K562 (cell line): ENCODE measurements around the gene POLA1. TPM values are rescaled to one million over a fixed set of nuclear protein-coding genes. Genes with fewer than 3 reads are reported as not detected.

Experiments
- C11orf30 ChIP-seq: fragments of 450-650 bp; IDR thresholded peaks from 2 replicates; pipeline ENCODE4 v1.6.1; 2016; ENCODE audit warnings: low read depth, mild to moderate bottlenecking
- CCNT2 ChIP-seq: IDR thresholded peaks from 2 replicates; pipeline ENCODE4 v1.6.1; 2011; ENCODE audit warnings: borderline replicate concordance, low read depth, mild to moderate bottlenecking, moderate library complexity, mixed read lengths, low read length; ENCODE audit not compliant: insufficient read length; ENCODE audit errors: extremely low read depth
- CHCHD3 ChIP-seq: fragments of 250-450 bp; sonication (Bioruptor Pico); IDR thresholded peaks from 2 replicates; pipeline ENCODE4 v2.1.2; 2022; ENCODE audit warnings: mild to moderate bottlenecking
- ERF ChIP-seq: fragments of 450-650 bp; formaldehyde crosslinking; IDR thresholded peaks from 2 replicates; pipeline ENCODE4 v1.4.0; 2020; ENCODE audit warnings: mild to moderate bottlenecking, mixed read lengths
- FOXK2 ChIP-seq, 2 experiments: fragments of 450-650 bp; IDR thresholded peaks in 1 of 2; conservative IDR thresholded peaks in 1 of 2; 2 replicates each; pipeline ENCODE4 v1.6.1; 2016; ENCODE audit warnings: low read depth in 2 of 2, mild to moderate bottlenecking in 1 of 2
- HMGN3 ChIP-seq: IDR thresholded peaks from 2 replicates; pipeline ENCODE4 v1.6.1; 2011; ENCODE audit warnings: borderline replicate concordance, low read depth, mild to moderate bottlenecking, mixed read lengths, low read length; ENCODE audit not compliant: insufficient read length; ENCODE audit errors: extremely low read depth
- NR2C1 ChIP-seq, 2 experiments: fragments of 450-650 bp; IDR thresholded peaks; 2 replicates each; pipeline ENCODE4 v1.6.1; 2017; ENCODE audit warnings: mild to moderate bottlenecking in 2 of 2, antibody characterized with exemption in 1 of 2, inconsistent platforms in 1 of 2, missing compliant biosample characterization in 1 of 2, missing genetic modification characterization in 1 of 2
- NR3C1 ChIP-seq: sonication (generic); formaldehyde crosslinking; IDR thresholded peaks from 2 replicates; pipeline ENCODE4 v1.8.1; 2022; ENCODE audit warnings: missing genetic modification reagents
- POLR2B ChIP-seq: fragments of 450-650 bp; IDR thresholded peaks from 2 replicates; pipeline ENCODE4 v1.6.1; 2018; ENCODE audit warnings: low read depth; ENCODE audit not compliant: partially characterized antibody
- POU5F1 ChIP-seq: fragments of 150-350 bp; IDR thresholded peaks from 2 replicates; pipeline ENCODE4 v1.6.1; 2014; ENCODE audit warnings: borderline replicate concordance, low read length, low read depth, mild to moderate bottlenecking; ENCODE audit not compliant: partially characterized antibody
- RFX7 ChIP-seq: fragments of 250-450 bp; sonication (Bioruptor Pico); IDR thresholded peaks from 2 replicates; pipeline ENCODE4 v1.5.1; 2021; ENCODE audit warnings: mild to moderate bottlenecking
- RHOXF2B ChIP-seq: fragments of 250-450 bp; sonication (Bioruptor Pico); conservative IDR thresholded peaks from 2 replicates; pipeline ENCODE4 v1.5.1; 2021
- ZNF23 ChIP-seq: fragments of 250-450 bp; sonication (Bioruptor Pico); IDR thresholded peaks from 2 replicates; pipeline ENCODE4 v1.4.0; 2020; ENCODE audit warnings: mild to moderate bottlenecking
- ZNF551 ChIP-seq: fragments of 250-450 bp; sonication (Bioruptor Pico); IDR thresholded peaks from 2 replicates; pipeline ENCODE4 v1.5.0; 2021; ENCODE audit warnings: mild to moderate bottlenecking, moderate library complexity
- polyA plus RNA-seq, 8 experiments: library from polyadenylated mRNA; depleted of rRNA in 4 of 8; stranded (reverse) in 5 of 8; unstranded in 3 of 8; fragments of >200 nt; fragmentation: Nextera tagmentation in 2 of 8; fragmentation: Illumina TruSeq in 1 of 8; extraction: Ambion mirVana in 2 of 8; extraction: Trizol in 1 of 8; gene quantifications; 2 replicates each; pipeline versions ENCODE4 v1.2.1 to v1.2.3, GENCODE V29; 2011 to 2014; ENCODE audit warnings: inconsistent platforms in 1 of 8, missing spikeins in 1 of 8
- total RNA-seq, 7 experiments: library from RNA; depleted of rRNA in 6 of 7; stranded (reverse); fragments of >200 nt in 6 of 7; fragmentation: Illumina TruSeq in 2 of 7; extraction: Trizol in 2 of 7; gene quantifications; 2 replicates each; pipeline versions ENCODE4 v1.2.1 to v1.2.3, GENCODE V29; 2011 to 2021; ENCODE audit warnings: low replicate concordance in 1 of 7
- TF ChIP-seq, protein P1 (sequence below): IDR thresholded peaks from 2 replicates; pipeline ENCODE4 v1.6.1; 2016; ENCODE audit warnings: missing genetic modification characterization, missing compliant biosample characterization
- TF ChIP-seq, protein P2 (sequence below): fragments of 250-450 bp; sonication (Bioruptor Pico); IDR thresholded peaks from 2 replicates; pipeline ENCODE4 v1.8.0; 2021; ENCODE audit warnings: borderline replicate concordance, mild to moderate bottlenecking, moderate library complexity; ENCODE audit not compliant: poor library complexity, severe bottlenecking
- TF ChIP-seq, protein P3 (sequence below): sonication (generic); formaldehyde crosslinking; IDR thresholded peaks from 2 replicates; pipeline ENCODE4 v1.8.0; 2022; ENCODE audit warnings: mild to moderate bottlenecking, low read depth, missing genetic modification reagents
- TF ChIP-seq, protein P4 (sequence below): IDR thresholded peaks from 2 replicates; pipeline ENCODE4 v1.6.1; 2012; ENCODE audit warnings: low read depth, low read length, improper control_type of control experiment, borderline replicate concordance
- TF ChIP-seq, protein P5 (sequence below): fragments of 250-450 bp; sonication (Bioruptor Pico); IDR thresholded peaks from 2 replicates; pipeline ENCODE4 v1.9.0; 2021; ENCODE audit warnings: mild to moderate bottlenecking, inconsistent platforms

POLA1 gene
- total and polyA plus RNA-seq, 9 of the 15 experiments (the other 6 are each of a cell fraction or from before 2014, with no cell fraction given) = 8.6 to 48.4 (median 27.4) TPM

DNA sequence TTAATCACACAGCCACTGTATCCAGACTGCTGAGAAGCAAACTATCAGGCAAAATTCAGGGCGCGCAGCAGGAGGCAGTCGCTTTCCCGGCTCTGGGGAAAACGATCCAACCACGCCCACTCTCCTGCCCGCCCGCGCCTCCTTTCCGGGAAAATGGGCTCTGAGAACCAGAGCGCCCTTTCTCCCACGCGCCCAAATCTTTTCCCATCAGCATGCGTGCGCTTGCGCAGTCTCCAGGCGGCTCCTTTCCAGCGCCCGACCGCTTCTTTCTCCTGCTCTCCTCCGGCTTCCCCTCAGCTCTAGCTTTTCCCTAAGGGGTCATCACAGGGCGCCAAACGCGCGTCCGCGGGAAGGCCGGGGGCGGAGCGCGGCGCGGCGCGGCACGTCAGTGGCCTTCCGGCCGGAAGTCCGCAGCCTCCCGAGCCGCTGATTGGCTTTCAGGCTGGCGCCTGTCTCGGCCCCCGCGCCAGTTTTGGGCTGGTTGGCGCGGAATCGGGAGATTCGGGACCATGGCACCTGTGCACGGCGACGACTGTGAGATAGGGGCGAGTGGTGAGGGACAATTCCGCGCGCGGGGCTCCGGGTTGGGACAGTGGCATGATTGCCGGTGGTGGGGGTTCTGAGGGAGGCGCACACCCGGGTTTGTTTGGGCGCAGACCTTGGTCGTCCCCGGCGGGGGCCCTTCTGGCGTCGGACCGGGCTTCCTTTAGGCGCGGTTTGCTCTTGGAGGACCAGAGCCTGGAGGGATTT, at the start of gene POLA1 (continued):
- TF ChIP-seq POU5F1 = peak; percentile 41
- TF ChIP-seq ZNF551 (CRISPR knock-in tag) = no peak
- TF ChIP-seq ERF (CRISPR knock-in tag) = no peak
- no peak for TF ChIP-seq NR2C1 (IDR thresholded peaks at IDR 0.05)
- no peak for TF ChIP-seq NR2C1 (tag; IDR thresholded peaks at IDR 0.05)
- TF ChIP-seq POLR2B = peak; percentile 64
- TF ChIP-seq, protein P1, sequence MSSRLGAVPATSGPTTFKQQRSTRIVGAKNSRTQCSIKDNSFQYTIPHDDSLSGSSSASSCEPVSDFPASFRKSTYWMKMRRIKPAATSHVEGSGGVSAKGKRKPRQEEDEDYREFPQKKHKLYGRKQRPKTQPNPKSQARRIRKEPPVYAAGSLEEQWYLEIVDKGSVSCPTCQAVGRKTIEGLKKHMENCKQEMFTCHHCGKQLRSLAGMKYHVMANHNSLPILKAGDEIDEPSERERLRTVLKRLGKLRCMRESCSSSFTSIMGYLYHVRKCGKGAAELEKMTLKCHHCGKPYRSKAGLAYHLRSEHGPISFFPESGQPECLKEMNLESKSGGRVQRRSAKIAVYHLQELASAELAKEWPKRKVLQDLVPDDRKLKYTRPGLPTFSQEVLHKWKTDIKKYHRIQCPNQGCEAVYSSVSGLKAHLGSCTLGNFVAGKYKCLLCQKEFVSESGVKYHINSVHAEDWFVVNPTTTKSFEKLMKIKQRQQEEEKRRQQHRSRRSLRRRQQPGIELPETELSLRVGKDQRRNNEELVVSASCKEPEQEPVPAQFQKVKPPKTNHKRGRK (tag) = no peak
- TF ChIP-seq NR3C1 = no peak
- no peak for TF ChIP-seq CHCHD3 (CRISPR knock-in tag)
- TF ChIP-seq, protein P2, sequence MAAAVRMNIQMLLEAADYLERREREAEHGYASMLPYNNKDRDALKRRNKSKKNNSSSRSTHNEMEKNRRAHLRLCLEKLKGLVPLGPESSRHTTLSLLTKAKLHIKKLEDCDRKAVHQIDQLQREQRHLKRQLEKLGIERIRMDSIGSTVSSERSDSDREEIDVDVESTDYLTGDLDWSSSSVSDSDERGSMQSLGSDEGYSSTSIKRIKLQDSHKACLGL (CRISPR knock-in tag) = no peak
- TF ChIP-seq ZNF23 (CRISPR knock-in tag) = no peak
- TF ChIP-seq FOXK2 (conservative IDR thresholded peaks at IDR 0.05 in 1 of 2, IDR thresholded peaks at IDR 0.05 in 1 of 2; ENCODE audit: low read depth in 2 of 2) = peak in 1 of 2 experiments; percentile 50; a peak in 2 of 4 replicates
- TF ChIP-seq CCNT2 = peak; percentile 49
- TF ChIP-seq, protein P3, sequence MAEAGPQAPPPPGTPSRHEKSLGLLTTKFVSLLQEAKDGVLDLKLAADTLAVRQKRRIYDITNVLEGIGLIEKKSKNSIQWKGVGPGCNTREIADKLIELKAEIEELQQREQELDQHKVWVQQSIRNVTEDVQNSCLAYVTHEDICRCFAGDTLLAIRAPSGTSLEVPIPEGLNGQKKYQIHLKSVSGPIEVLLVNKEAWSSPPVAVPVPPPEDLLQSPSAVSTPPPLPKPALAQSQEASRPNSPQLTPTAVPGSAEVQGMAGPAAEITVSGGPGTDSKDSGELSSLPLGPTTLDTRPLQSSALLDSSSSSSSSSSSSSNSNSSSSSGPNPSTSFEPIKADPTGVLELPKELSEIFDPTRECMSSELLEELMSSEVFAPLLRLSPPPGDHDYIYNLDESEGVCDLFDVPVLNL (CRISPR knock-in tag) = peak; percentile 65; the same call in 1 of the 2 replicates
- TF ChIP-seq, protein P4, sequence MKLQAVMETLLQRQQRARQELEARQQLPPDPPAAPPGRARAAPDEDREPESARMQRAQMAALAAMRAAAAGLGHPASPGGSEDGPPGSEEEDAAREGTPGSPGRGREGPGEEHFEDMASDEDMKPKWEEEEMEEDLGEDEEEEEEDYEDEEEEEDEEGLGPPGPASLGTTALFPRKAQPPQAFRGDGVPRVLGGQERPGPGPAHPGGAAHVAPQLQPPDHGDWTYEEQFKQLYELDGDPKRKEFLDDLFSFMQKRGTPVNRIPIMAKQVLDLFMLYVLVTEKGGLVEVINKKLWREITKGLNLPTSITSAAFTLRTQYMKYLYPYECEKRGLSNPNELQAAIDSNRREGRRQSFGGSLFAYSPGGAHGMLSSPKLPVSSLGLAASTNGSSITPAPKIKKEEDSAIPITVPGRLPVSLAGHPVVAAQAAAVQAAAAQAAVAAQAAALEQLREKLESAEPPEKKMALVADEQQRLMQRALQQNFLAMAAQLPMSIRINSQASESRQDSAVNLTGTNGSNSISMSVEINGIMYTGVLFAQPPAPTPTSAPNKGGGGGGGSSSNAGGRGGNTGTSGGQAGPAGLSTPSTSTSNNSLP = no peak
- TF ChIP-seq, protein P5, sequence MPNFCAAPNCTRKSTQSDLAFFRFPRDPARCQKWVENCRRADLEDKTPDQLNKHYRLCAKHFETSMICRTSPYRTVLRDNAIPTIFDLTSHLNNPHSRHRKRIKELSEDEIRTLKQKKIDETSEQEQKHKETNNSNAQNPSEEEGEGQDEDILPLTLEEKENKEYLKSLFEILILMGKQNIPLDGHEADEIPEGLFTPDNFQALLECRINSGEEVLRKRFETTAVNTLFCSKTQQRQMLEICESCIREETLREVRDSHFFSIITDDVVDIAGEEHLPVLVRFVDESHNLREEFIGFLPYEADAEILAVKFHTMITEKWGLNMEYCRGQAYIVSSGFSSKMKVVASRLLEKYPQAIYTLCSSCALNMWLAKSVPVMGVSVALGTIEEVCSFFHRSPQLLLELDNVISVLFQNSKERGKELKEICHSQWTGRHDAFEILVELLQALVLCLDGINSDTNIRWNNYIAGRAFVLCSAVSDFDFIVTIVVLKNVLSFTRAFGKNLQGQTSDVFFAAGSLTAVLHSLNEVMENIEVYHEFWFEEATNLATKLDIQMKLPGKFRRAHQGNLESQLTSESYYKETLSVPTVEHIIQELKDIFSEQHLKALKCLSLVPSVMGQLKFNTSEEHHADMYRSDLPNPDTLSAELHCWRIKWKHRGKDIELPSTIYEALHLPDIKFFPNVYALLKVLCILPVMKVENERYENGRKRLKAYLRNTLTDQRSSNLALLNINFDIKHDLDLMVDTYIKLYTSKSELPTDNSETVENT (CRISPR knock-in tag) = no peak
- no peak for TF ChIP-seq RHOXF2B
- peak; percentile 97 for TF ChIP-seq C11orf30
- TF ChIP-seq HMGN3 = peak; percentile 50
- no peak for TF ChIP-seq RFX7 (CRISPR knock-in tag)
